Neural progenitor cell (in vitro differentiated cells): ENCODE measurements around the gene RTKN.

Source experiments
- EZH2 ChIP-seq: fragments of 200-600 bp; sonication (generic); IDR thresholded peaks from 2 replicates; pipeline ENCODE4 v1.6.1; 2017; ENCODE audit warnings: antibody characterized with exemption, mild to moderate bottlenecking, moderate library complexity
- TF ChIP-seq, protein P1 (sequence below): fragments of 200-600 bp; sonication (generic); IDR thresholded peaks from 2 replicates; pipeline ENCODE4 v1.5.1; 2017; ENCODE audit warnings: antibody characterized with exemption, mild to moderate bottlenecking

GRCh38 chr2:74436848-74437695, 4.7 kb downstream of the RTKN start:
- TF ChIP-seq, protein P1, sequence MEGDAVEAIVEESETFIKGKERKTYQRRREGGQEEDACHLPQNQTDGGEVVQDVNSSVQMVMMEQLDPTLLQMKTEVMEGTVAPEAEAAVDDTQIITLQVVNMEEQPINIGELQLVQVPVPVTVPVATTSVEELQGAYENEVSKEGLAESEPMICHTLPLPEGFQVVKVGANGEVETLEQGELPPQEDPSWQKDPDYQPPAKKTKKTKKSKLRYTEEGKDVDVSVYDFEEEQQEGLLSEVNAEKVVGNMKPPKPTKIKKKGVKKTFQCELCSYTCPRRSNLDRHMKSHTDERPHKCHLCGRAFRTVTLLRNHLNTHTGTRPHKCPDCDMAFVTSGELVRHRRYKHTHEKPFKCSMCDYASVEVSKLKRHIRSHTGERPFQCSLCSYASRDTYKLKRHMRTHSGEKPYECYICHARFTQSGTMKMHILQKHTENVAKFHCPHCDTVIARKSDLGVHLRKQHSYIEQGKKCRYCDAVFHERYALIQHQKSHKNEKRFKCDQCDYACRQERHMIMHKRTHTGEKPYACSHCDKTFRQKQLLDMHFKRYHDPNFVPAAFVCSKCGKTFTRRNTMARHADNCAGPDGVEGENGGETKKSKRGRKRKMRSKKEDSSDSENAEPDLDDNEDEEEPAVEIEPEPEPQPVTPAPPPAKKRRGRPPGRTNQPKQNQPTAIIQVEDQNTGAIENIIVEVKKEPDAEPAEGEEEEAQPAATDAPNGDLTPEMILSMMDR = no peak
- TF ChIP-seq EZH2 = no peak
